NOMO-1 (cell line): ENCODE results near the gene RPS6KA5.
"Not testable (repeated sequence)": the region's sequence is repeated elsewhere in the genome, so short reads cannot be mapped to it uniquely, and the experiment has no call there.

Experiments used
- DNase-seq, 2 experiments: peaks; one replicate each; lab custom pipeline; 2025; ENCODE audit not compliant: unreplicated experiment in 2 of 2; lab: John Stamatoyannopoulos, UW

RPS6KA5 gene

GRCh38 chr14:90886297-90886815, 174.1 kb downstream of the RPS6KA5 start:
- DNase-seq, result no peak

- DNase-seq, result no peak
Measured at GRCh38 chr14:90883782-90884181, 176.7 kb downstream of the RPS6KA5 start.

- DNase-seq, result no peak
Measured at GRCh38 chr14:90883197-90883596, 177.2 kb downstream of the RPS6KA5 start.

GRCh38 chr14:90880282-90880681, 180.2 kb downstream of the RPS6KA5 start:
- DNase-seq, result no peak

- no peak for DNase-seq
Measured at GRCh38 chr14:90874599-90874998, 185.8 kb downstream of the RPS6KA5 start.

GRCh38 chr14:90871605-90872233, 188.7 kb downstream of the RPS6KA5 start:
- peak in 1 of 2 experiments; percentile 3 for DNase-seq

GRCh38 chr14:90870950-90871604, 189.4 kb downstream of the RPS6KA5 start:
- DNase-seq, result no peak

GRCh38 chr14:90867501-90867900, 192.9 kb downstream of the RPS6KA5 start:
- DNase-seq, result no peak

- no peak for DNase-seq
Measured at GRCh38 chr14:90866833-90867232, 193.6 kb downstream of the RPS6KA5 start.

GRCh38 chr14:90864741-90865140, 195.7 kb downstream of the RPS6KA5 start:
- DNase-seq, result no peak

GRCh38 chr14:90858511-90858910, 201.9 kb downstream of the RPS6KA5 start:
- peak in 1 of 2 experiments; percentile 2 for DNase-seq

GRCh38 chr14:90857866-90858265, 202.6 kb downstream of the RPS6KA5 start:
- DNase-seq, result no peak

GRCh38 chr14:90856115-90856514, 204.3 kb downstream of the RPS6KA5 start:
- DNase-seq, result not testable (repeated sequence)

- no peak for DNase-seq
Measured at GRCh38 chr14:90853116-90853515, 207.3 kb downstream of the RPS6KA5 start.

GRCh38 chr14:90851327-90852036, 209.0 kb downstream of the RPS6KA5 start:
- no peak for DNase-seq

GRCh38 chr14:90850487-90850886, 210.0 kb downstream of the RPS6KA5 start:
- no peak for DNase-seq

GRCh38 chr14:90849787-90850444, 210.5 kb downstream of the RPS6KA5 start:
- DNase-seq, result no peak

GRCh38 chr14:90848944-90849731, 211.3 kb downstream of the RPS6KA5 start:
- DNase-seq, result no peak

- DNase-seq, result no peak
Measured at GRCh38 chr14:90846511-90846910, 213.9 kb downstream of the RPS6KA5 start.

GRCh38 chr14:90844321-90844720, 216.1 kb downstream of the RPS6KA5 start:
- no peak for DNase-seq
